GM12878 (cell line): ENCODE results near the gene SSNA1. TPM values are rescaled to one million over a fixed set of nuclear protein-coding genes. Genes with fewer than 3 reads are reported as not detected.
A peak's percentile ranks its signal among the peaks of the same experiment; 100 is the strongest.

ENCODE experiments used
- ATF2 ChIP-seq: IDR thresholded peaks from 2 replicates; pipeline ENCODE4 v1.6.1; 2012; ENCODE audit warnings: low read length, inconsistent platforms
- KAT2A ChIP-seq: conservative IDR thresholded peaks from 2 replicates; pipeline ENCODE4 v1.6.1; 2011; ENCODE audit warnings: low read depth, low read length; ENCODE audit not compliant: control insufficient read depth
- MEF2B ChIP-seq: fragments of 450-650 bp; IDR thresholded peaks from 2 replicates; pipeline ENCODE4 v1.6.1; 2018; ENCODE audit warnings: mild to moderate bottlenecking, moderate library complexity; ENCODE audit not compliant: partially characterized antibody, poor library complexity, severe bottlenecking
- PAX8 ChIP-seq: fragments of 450-650 bp; IDR thresholded peaks from 2 replicates; pipeline ENCODE4 v1.6.1; 2017; ENCODE audit warnings: mild to moderate bottlenecking, moderate library complexity
- STAT1 ChIP-seq: fragments of 450-650 bp; conservative IDR thresholded peaks from 2 replicates; pipeline ENCODE4 v1.6.1; 2014; ENCODE audit warnings: antibody characterized with exemption, mild to moderate bottlenecking
- ZBTB40 ChIP-seq: fragments of 450-650 bp; IDR thresholded peaks from 2 replicates; pipeline ENCODE4 v1.6.1; 2016; ENCODE audit warnings: mild to moderate bottlenecking, moderate library complexity, borderline replicate concordance
- ZSCAN29 ChIP-seq: fragments of 450-650 bp; IDR thresholded peaks from 2 replicates; pipeline ENCODE4 v1.6.1; 2017; ENCODE audit warnings: mild to moderate bottlenecking, moderate library complexity
- polyA plus RNA-seq, 11 experiments: library from polyadenylated mRNA; depleted of rRNA in 4 of 11; unstranded in 6 of 11; stranded (reverse) in 5 of 11; fragments of >200 nt; fragmentation: Nextera tagmentation in 4 of 11; fragmentation: Illumina TruSeq in 1 of 11; extraction: Ambion mirVana in 4 of 11; extraction: Trizol in 1 of 11; gene quantifications; 1 replicate in 1 of 11; 2 replicates in 10 of 11; pipeline versions ENCODE4 v1.2.1 to v1.2.3, GENCODE V29; 2011 to 2016; ENCODE audit warnings: inconsistent platforms in 2 of 11, missing spikeins in 2 of 11, low read depth in 1 of 11
- total RNA-seq, 4 experiments: library from RNA; depleted of rRNA in 3 of 4; stranded (reverse); fragments of >200 nt in 3 of 4; fragmentation: Illumina TruSeq in 1 of 4; extraction: Trizol in 1 of 4; gene quantifications; 2 replicates each; pipeline versions ENCODE4 v1.2.1 to v1.2.3, GENCODE V29; 2013 to 2021
- TF ChIP-seq, protein P1 (sequence below): fragments of 450-650 bp; IDR thresholded peaks from 2 replicates; pipeline ENCODE4 v1.6.1; 2018; ENCODE audit warnings: mild to moderate bottlenecking, low read depth, moderate library complexity; ENCODE audit not compliant: partially characterized antibody
- TF ChIP-seq, protein P2 (sequence below): fragments of 450-650 bp; formaldehyde crosslinking; IDR thresholded peaks from 2 replicates; pipeline ENCODE4 v1.4.0; 2020; ENCODE audit warnings: mild to moderate bottlenecking, moderate library complexity
- TF ChIP-seq, protein P3 (sequence below): fragments of 450-650 bp; IDR thresholded peaks from 2 replicates; pipeline ENCODE4 v1.6.1; 2017; ENCODE audit warnings: mild to moderate bottlenecking, low read depth, inconsistent platforms; ENCODE audit not compliant: poor library complexity, severe bottlenecking

SSNA1 gene
- total and polyA plus RNA-seq, 10 of the 15 experiments (the other 5 are each of a cell fraction or from before 2014, with no cell fraction given): 0.63 to 139 (median 78.0) TPM

- TF ChIP-seq, protein P1, sequence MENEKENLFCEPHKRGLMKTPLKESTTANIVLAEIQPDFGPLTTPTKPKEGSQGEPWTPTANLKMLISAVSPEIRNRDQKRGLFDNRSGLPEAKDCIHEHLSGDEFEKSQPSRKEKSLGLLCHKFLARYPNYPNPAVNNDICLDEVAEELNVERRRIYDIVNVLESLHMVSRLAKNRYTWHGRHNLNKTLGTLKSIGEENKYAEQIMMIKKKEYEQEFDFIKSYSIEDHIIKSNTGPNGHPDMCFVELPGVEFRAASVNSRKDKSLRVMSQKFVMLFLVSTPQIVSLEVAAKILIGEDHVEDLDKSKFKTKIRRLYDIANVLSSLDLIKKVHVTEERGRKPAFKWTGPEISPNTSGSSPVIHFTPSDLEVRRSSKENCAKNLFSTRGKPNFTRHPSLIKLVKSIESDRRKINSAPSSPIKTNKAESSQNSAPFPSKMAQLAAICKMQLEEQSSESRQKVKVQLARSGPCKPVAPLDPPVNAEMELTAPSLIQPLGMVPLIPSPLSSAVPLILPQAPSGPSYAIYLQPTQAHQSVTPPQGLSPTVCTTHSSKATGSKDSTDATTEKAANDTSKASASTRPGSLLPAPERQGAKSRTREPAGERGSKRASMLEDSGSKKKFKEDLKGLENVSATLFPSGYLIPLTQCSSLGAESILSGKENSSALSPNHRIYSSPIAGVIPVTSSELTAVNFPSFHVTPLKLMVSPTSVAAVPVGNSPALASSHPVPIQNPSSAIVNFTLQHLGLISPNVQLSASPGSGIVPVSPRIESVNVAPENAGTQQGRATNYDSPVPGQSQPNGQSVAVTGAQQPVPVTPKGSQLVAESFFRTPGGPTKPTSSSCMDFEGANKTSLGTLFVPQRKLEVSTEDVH: peak; percentile 92
- TF ChIP-seq PAX8: no peak
- TF ChIP-seq ZBTB40: peak; percentile 94
- no peak for TF ChIP-seq ATF2
- TF ChIP-seq, protein P2, sequence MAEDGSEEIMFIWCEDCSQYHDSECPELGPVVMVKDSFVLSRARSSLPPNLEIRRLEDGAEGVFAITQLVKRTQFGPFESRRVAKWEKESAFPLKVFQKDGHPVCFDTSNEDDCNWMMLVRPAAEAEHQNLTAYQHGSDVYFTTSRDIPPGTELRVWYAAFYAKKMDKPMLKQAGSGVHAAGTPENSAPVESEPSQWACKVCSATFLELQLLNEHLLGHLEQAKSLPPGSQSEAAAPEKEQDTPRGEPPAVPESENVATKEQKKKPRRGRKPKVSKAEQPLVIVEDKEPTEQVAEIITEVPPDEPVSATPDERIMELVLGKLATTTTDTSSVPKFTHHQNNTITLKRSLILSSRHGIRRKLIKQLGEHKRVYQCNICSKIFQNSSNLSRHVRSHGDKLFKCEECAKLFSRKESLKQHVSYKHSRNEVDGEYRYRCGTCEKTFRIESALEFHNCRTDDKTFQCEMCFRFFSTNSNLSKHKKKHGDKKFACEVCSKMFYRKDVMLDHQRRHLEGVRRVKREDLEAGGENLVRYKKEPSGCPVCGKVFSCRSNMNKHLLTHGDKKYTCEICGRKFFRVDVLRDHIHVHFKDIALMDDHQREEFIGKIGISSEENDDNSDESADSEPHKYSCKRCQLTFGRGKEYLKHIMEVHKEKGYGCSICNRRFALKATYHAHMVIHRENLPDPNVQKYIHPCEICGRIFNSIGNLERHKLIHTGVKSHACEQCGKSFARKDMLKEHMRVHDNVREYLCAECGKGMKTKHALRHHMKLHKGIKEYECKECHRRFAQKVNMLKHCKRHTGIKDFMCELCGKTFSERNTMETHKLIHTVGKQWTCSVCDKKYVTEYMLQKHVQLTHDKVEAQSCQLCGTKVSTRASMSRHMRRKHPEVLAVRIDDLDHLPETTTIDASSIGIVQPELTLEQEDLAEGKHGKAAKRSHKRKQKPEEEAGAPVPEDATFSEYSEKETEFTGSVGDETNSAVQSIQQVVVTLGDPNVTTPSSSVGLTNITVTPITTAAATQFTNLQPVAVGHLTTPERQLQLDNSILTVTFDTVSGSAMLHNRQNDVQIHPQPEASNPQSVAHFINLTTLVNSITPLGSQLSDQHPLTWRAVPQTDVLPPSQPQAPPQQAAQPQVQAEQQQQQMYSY (CRISPR knock-in tag): no peak
- TF ChIP-seq STAT1: peak; percentile 35; the same call in 1 of the 2 replicates
- TF ChIP-seq MEF2B: no peak
- TF ChIP-seq, protein P3, sequence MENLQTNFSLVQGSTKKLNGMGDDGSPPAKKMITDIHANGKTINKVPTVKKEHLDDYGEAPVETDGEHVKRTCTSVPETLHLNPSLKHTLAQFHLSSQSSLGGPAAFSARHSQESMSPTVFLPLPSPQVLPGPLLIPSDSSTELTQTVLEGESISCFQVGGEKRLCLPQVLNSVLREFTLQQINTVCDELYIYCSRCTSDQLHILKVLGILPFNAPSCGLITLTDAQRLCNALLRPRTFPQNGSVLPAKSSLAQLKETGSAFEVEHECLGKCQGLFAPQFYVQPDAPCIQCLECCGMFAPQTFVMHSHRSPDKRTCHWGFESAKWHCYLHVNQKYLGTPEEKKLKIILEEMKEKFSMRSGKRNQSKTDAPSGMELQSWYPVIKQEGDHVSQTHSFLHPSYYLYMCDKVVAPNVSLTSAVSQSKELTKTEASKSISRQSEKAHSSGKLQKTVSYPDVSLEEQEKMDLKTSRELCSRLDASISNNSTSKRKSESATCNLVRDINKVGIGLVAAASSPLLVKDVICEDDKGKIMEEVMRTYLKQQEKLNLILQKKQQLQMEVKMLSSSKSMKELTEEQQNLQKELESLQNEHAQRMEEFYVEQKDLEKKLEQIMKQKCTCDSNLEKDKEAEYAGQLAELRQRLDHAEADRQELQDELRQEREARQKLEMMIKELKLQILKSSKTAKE: no peak
- no peak for TF ChIP-seq KAT2A
- TF ChIP-seq ZSCAN29: peak; percentile 60; the same call in 1 of the 2 replicates
These were observed 16.9 kb downstream of the SSNA1 start, which contains the start of the genes NDOR1 and TMEM203 (continued) for GRCh38 chr9:137205126-137206069.
